ENCODE measurements around the gene HSFX3. TPM values are rescaled to one million over a fixed set of nuclear protein-coding genes. Genes with fewer than 3 reads are reported as not detected.
A peak's percentile ranks its signal among the peaks of the same experiment; 100 is the strongest.
"Not testable (repeated sequence)": the region's sequence is repeated elsewhere in the genome, so short reads cannot be mapped to it uniquely, and the experiment has no call there.

Gene HSFX3
- total RNA-seq, 1 donor from 2014 or later = not detected

DNA sequence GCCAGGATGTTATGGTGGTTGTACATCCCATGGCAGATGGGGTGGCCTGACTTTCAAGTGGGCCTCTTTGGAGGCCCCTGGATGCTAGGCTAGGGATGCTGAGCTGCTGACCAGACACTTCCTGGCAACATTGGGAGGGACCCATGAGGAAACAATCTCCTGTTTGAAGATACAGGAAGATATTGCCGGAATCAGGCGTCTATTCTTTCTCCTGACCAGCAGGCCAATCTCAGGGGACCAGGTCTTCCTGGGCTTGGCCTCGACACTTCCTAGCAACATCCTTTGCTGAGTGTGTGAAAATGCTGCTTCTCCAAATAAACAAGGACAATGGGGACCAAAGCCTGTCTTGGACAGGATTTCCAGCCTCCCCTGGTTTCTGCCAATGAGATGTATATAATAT lies 1.9 kb downstream of the HSFX3 start:
- H3K27me3 ChIP-seq (ENCODE audit: control insufficient read depth, insufficient read depth, low read length); DNase-seq (ENCODE audit: low read depth); H3K4me3 ChIP-seq (ENCODE audit: low read depth, low read length); FAIRE-seq; H3K36me3 ChIP-seq (ENCODE audit: control insufficient read depth, insufficient read depth, low read length): not testable (repeated sequence)

DNA sequence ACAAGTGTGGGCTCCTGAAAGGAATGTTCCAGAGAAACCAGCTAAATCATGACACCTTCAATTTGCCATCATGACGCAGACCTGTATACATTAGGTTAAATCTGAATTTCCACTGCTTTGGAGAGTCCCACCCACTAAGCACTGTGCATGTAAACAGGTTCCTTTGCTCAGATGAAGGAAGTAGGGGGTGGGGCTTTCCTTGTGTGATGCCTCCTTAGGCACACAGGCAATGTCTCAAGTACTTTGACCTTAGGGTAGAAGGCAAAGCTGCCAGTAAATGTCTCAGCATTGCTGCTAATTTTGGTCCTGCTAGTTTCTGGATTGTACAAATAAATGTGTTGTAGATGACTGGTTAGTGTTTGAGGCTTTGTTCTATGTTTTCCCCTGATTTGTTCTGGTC lies 2.8 kb downstream of the HSFX3 start:
- H3K36me3 ChIP-seq (ENCODE audit: control insufficient read depth, insufficient read depth, low read length); FAIRE-seq; DNase-seq (ENCODE audit: low read depth); H3K4me3 ChIP-seq (ENCODE audit: low read depth, low read length); H3K27me3 ChIP-seq (ENCODE audit: control insufficient read depth, insufficient read depth, low read length): not testable (repeated sequence)

DNA sequence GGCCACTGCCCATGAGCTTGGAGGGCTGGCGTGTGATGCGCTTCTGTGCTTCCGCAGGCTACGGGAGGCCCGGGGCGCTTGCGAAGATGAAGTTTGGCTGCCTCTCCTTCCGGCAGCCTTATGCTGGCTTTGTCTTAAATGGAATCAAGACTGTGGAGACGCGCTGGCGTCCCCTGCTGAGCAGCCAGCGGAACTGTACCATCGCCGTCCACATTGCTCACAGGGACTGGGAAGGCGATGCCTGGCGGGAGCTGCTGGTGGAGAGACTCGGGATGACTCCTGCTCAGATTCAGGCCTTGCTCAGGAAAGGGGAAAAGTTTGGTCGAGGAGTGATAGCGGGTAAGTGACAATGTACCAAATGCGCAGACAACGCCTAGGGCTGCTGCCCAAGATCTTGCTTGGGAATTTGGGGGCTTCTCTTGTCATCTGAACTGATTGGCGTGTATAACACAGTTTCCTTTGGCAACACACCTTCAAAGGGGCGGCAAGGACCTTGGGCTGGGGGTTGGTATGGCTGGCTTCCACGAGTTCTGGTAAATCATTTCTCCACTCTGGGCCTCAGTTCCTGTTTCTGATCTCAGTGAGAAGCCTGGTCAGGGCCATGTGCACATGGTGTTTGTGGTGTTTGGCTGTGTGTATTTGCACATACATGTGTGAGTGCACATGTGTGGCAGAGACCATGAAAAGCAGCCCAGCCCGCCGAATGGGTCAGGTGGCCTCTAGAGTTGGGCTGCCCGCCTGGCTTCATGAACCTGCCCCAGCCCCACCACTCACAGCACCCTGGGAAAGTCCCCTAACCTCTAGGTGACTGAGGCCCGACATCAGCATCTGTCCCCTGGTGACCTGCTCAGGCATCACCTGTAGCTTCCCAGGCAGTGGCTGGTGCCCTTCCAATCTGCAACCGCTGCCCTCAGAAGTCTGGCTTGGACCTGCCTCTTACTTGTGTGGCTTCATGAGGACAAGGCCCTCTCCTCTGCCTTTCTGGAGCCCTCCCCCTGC lies 3.9 kb downstream of the HSFX3 start:
- not testable (repeated sequence) for H3K4me3 ChIP-seq (ENCODE audit: low read depth, low read length); H3K27me3 ChIP-seq (ENCODE audit: control insufficient read depth, insufficient read depth, low read length); DNase-seq (ENCODE audit: low read depth); H3K36me3 ChIP-seq (ENCODE audit: control insufficient read depth, insufficient read depth, low read length)
- peak; percentile 50 for FAIRE-seq
- TF ChIP-seq, protein P1, sequence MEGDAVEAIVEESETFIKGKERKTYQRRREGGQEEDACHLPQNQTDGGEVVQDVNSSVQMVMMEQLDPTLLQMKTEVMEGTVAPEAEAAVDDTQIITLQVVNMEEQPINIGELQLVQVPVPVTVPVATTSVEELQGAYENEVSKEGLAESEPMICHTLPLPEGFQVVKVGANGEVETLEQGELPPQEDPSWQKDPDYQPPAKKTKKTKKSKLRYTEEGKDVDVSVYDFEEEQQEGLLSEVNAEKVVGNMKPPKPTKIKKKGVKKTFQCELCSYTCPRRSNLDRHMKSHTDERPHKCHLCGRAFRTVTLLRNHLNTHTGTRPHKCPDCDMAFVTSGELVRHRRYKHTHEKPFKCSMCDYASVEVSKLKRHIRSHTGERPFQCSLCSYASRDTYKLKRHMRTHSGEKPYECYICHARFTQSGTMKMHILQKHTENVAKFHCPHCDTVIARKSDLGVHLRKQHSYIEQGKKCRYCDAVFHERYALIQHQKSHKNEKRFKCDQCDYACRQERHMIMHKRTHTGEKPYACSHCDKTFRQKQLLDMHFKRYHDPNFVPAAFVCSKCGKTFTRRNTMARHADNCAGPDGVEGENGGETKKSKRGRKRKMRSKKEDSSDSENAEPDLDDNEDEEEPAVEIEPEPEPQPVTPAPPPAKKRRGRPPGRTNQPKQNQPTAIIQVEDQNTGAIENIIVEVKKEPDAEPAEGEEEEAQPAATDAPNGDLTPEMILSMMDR (IDR thresholded peaks at IDR 0.05; ENCODE audit: insufficient read depth, low read length, severe bottlenecking) = peak; percentile 12

DNA sequence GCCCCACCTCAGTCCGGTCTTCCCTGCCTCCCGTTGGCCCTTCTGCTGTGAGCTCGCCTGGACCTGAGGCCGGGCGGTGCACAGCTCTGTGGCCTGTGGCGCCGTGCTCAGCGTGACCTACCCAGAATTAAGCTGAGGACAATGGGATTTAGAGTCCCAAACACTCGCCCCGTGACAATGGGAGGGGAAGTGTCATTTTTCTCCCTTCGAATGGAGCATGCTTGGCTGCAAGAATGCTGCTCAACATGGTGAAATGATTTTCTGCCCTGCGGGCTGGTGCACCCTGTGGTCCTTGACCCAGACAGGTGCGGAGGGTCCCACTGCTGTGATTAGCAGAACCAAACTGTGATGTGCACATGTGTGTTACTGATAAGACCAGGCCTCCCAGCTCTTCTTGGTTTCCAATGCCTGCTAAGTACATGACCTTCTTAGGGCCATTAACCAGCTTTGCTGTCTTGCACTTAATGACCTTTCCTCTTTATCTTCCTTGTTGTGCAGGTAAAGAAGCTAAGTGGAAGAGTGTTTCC lies 8.1 kb downstream of the HSFX3 start:
- Histone ChIP-seq H3K4me3 (ENCODE audit: low read depth, low read length) (peak overlapping the region; percentile 61), H3K36me3 (ENCODE audit: control insufficient read depth, insufficient read depth, low read length) (peaks cover 1% of the 10 kb centered on the region), H3K27me3 (ENCODE audit: control insufficient read depth, insufficient read depth, low read length) (no peaks in the 10 kb centered on the region)
- DNase-seq (ENCODE audit: low read depth) (no peak), FAIRE-seq (peak; percentile 80)
- TF ChIP-seq, protein P1 (IDR thresholded peaks at IDR 0.05; ENCODE audit: insufficient read depth, low read length, severe bottlenecking) = no peak

DNA sequence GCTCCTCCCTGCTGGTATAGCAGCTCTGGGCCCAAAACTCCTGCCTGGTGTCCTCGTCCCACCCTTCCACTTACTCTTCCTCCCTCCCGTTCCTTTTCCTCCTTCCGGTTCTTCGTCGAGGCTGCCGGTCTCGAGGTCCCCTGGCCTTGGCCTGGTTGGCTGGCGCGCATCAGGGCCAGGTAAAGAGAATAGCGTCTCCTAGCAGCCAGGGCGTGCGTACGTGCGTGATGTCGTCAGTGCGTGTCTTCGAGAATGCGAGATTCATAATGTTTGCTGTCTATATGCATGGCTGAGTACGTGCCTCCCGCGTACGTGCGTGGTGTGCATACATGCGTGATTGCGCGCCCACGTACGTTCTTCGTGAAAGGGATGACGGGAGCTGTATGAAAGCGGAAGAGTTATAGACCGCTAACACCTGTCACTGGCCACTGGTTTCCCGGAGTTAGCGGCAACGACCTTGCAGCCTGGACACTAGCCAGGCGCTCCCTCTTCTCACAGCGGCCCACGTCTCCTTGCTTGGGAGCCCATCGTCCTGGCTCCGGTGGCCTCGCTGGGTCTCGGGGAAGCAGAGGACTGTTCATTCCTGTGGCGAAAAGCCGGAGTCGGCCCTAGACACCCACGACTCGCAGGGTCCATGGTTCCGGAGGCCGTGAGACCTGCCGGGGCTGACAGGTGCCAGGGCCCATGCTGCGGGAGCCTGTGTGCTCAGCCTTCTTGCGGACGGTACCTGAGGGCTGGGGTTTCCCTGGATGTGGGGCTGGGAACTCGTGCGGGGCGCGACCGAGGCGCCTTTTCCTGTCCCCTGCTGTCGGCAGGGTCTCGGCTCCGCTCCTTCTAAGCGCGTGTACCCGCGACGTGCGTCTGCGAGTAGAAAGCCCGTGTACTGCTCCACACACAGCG lies 8.9 kb downstream of the HSFX3 start, which contains the start of gene EOLA1:
EOLA1 (plus strand) TSS at position 392 of the 900 bp plus-strand sequence. CDS start 4,619 bp downstream, outside the sequence.
- FAIRE-seq (no peak), DNase-seq (ENCODE audit: low read depth) (peak; percentile 88)
- H3K36me3 ChIP-seq (ENCODE audit: control insufficient read depth, insufficient read depth, low read length) = peaks cover 1% of the 10 kb centered on the region
- TF ChIP-seq, protein P1 (IDR thresholded peaks at IDR 0.05; ENCODE audit: insufficient read depth, low read length, severe bottlenecking) = no peak
- no peaks in the 10 kb centered on the region for H3K27me3 ChIP-seq (ENCODE audit: control insufficient read depth, insufficient read depth, low read length)
- H3K4me3 ChIP-seq (ENCODE audit: low read depth, low read length) = peak within 1 kb of the TSS; percentile 61

DNA sequence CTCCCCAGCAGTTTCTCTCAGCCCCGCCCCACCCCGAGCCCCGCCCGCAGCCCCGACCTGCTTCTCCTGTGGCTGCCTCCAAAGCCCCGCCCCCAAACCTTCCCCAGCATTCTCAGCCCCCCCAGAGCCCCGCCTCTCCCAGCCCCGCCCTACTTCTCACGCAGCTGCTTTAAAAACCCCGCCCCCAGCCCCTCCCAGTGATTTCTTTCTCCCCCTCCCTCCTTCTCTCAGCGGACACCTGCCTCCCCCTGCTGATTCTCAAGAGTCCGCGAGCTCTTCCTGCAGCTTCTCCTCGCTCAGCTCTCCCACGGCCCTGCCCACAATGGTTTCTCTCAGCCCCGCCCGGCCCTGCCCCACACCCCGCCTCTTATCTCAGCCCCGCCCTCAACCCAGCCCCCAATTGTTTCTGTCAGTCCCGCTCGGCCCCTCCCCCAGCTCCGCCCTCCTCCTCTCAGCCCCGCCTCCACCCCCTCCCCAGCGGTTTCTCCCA lies 9.5 kb downstream of the HSFX3 start:
- peak; percentile 55 for DNase-seq (ENCODE audit: low read depth)
- Histone ChIP-seq H3K36me3 (ENCODE audit: control insufficient read depth, insufficient read depth, low read length) (no peaks in the 10 kb centered on the region), H3K4me3 (ENCODE audit: low read depth, low read length) (peak overlapping the region; percentile 61), H3K27me3 (ENCODE audit: control insufficient read depth, insufficient read depth, low read length) (no peaks in the 10 kb centered on the region)
- no peak for FAIRE-seq
- TF ChIP-seq, protein P1 (IDR thresholded peaks at IDR 0.05; ENCODE audit: insufficient read depth, low read length, severe bottlenecking) = no peak

Data from bronchial epithelial cell (primary cell).